ENCODE results near the gene GZF1.

Gene GZF1

GRCh38 chr20:23413862-23414422 lies 52.0 kb downstream of the GZF1 start:
- CTCF ChIA-PET = interaction anchor here (0.5 to 0.6 kb wide), 2 partner anchors 192 to 1285 kb away, joined by 3 to 4 read pairs; no protein-coding TSS in a partner anchor
- POLR2A ChIA-PET (ENCODE audit: low non-redundant PET) = no interaction called here
- no peak for TF ChIP-seq CTCF (conservative IDR thresholded peaks at IDR 0.05; ENCODE audit: low read depth)

DNA sequence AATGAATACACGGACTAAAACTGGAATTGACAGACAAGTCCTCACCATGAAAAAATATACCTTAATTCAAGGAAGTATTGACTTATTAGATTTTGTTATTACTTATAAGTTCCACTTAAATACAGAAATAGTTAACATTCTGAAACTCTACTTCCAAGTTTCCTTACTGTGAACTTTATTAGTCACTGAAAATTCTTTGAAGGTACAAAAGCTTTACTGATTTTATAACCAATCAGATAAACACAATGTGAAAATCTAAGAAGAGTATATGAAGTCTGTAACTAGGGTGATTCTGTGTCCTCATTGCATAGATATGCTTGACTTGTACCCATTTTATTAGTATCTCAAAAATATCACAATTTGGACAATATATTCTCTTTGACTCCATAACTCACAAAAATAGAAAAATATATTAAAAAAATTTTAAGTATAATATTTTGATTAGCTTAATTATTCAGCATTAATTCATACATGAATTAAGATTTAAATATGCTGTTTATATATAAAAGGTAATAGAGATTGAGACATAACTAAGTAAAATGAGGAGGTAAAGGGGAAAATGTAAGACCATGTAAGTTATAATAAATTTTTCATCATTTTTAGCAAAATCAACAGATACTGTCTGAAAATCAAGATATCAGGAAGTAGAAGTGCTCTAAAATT lies 52.7 kb downstream of the GZF1 start:
- ChIA-PET CTCF (interaction anchor here (0.5 to 0.6 kb wide), 2 partner anchors 192 to 1284 kb away, joined by 3 to 4 read pairs; no protein-coding TSS in a partner anchor), POLR2A (ENCODE audit: low non-redundant PET) (no interaction called here)
- TF ChIP-seq CTCF (conservative IDR thresholded peaks at IDR 0.05; ENCODE audit: low read depth) = no peak
- no peak for DNase-seq (ENCODE audit: low spot score)
- H3K27ac ChIP-seq = no peak overlapping the region

More at GRCh38 chr20:23413862-23414422, 52.0 kb downstream of the GZF1 start:
- H3K27ac ChIP-seq = no peak overlapping the region
- no peak for DNase-seq (ENCODE audit: low spot score)

GRCh38 chr20:23415555-23415954 lies 53.6 kb downstream of the GZF1 start:
- DNase-seq (ENCODE audit: low spot score) = no peak
- POLR2A ChIA-PET (ENCODE audit: low non-redundant PET) = no interaction called here
- H3K27ac ChIP-seq = no peak overlapping the region
- TF ChIP-seq CTCF (conservative IDR thresholded peaks at IDR 0.05; ENCODE audit: low read depth) = no peak
- CTCF ChIA-PET = no interaction called here

DNA sequence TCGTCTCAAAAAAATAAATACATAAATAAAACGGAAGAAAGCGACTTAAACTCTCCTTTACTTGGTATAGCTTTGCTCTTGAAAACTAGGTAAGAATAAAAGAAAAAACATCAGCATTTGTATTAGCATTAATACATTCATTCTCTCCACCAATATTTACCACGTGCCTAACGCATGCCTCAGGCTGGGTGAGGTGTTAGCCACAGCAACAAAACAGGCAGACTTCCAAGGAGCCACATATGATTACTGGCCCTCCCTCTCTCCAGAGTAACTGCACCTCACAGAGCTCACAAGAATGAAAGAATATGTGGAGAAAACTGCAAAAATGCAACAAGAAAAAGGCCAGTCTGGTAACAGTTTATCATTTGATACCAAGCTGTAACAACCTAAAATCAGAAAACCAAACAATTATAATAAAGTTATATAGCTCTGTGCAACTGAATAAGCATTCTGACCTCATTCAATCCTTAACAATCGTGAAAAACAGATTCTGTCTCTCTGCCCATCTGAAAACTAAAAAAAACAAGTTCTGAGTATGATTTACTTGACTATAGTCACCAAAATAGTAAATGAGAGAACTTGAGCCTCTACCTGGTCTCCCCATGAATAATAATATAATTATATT lies 54.1 kb downstream of the GZF1 start:
- H3K27ac ChIP-seq = no peak overlapping the region
- CTCF ChIA-PET = interaction anchor here (1.5 kb wide), 1 partner anchor 191 kb away, joined by 3 read pairs; no protein-coding TSS in a partner anchor
- POLR2A ChIA-PET (ENCODE audit: low non-redundant PET) = no interaction called here
- no peak for TF ChIP-seq CTCF (conservative IDR thresholded peaks at IDR 0.05; ENCODE audit: low read depth)
- DNase-seq (ENCODE audit: low spot score) = peak; percentile 28

DNA sequence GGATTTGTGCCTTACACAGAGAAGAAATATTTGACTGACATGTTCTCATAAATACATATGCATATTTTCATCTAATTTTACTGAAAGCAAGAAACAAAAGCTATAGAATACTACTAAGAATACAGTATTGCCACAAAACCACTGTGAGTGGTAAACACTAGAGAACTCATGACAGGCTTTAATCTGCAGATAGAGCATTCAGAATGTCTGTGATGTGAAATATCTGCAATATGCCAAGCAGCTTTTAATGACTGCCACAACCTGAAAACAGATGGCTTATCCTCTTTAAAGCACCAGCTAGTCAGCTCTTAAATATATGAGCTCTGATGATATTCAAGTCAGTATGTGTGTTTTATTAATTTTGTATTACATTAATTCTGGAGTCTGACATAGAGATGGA lies 55.9 kb downstream of the GZF1 start:
- no peak overlapping the region for H3K27ac ChIP-seq
- DNase-seq (ENCODE audit: low spot score) = no peak
- ChIA-PET CTCF (interaction anchor here (1.5 kb wide), 1 partner anchor 189 kb away, joined by 3 read pairs; no protein-coding TSS in a partner anchor), POLR2A (ENCODE audit: low non-redundant PET) (interaction anchor here (0.6 kb wide), 1 partner anchor 207 kb away, joined by 3 read pairs; no protein-coding TSS in a partner anchor)
- TF ChIP-seq CTCF (conservative IDR thresholded peaks at IDR 0.05; ENCODE audit: low read depth) = no peak

- CTCF ChIA-PET = interaction anchor here (0.5 to 1.0 kb wide), 3 partner anchors 13 to 138 kb away, joined by 3 to 4 read pairs (median 3); no protein-coding TSS in a partner anchor
- TF ChIP-seq CTCF (conservative IDR thresholded peaks at IDR 0.05; ENCODE audit: low read depth) = no peak
- POLR2A ChIA-PET (ENCODE audit: low non-redundant PET) = interaction anchor here (1.0 kb wide), 1 partner anchor 70 kb away, joined by 5 read pairs; no protein-coding TSS in a partner anchor
- no peak overlapping the region for H3K27ac ChIP-seq
- DNase-seq (ENCODE audit: low spot score) = no peak
Measured at GRCh38 chr20:23419657-23419994, 57.6 kb downstream of the GZF1 start.
